H9 (cell line): ENCODE measurements around the gene FAAP100. TPM values are rescaled to one million over a fixed set of nuclear protein-coding genes. Genes with fewer than 3 reads are reported as not detected.

Experiments used
- DNase-seq: peaks from one replicate; pipeline ENCODE4 v3.0.0-alpha.2; 2017
- H2AFZ ChIP-seq: one replicate; pipeline ENCODE4 v1.6.1; 2013; ENCODE audit warnings: mild to moderate bottlenecking, low read length, control low read depth, moderate library complexity
- H2AK5ac ChIP-seq: 2 replicates; pipeline ENCODE4 v1.6.1; 2013; ENCODE audit warnings: low read length, control low read depth, mixed read lengths; ENCODE audit not compliant: insufficient read length
- H2BK120ac ChIP-seq: one replicate; pipeline ENCODE4 v1.6.1; 2013; ENCODE audit warnings: low read depth, mild to moderate bottlenecking, low read length, control low read depth, inconsistent platforms; ENCODE audit not compliant: poor library complexity, severe bottlenecking
- H2BK12ac ChIP-seq: 2 replicates; pipeline ENCODE4 v1.6.1; 2013; ENCODE audit warnings: low read length, control low read depth, mixed read lengths, low read depth; ENCODE audit not compliant: insufficient read length
- H2BK15ac ChIP-seq: 2 replicates; pipeline ENCODE4 v1.6.1; 2013; ENCODE audit warnings: low read depth, low read length, control low read depth
- H2BK20ac ChIP-seq: one replicate; pipeline ENCODE4 v1.6.1; 2013; ENCODE audit warnings: low read depth, mild to moderate bottlenecking, low read length, control low read depth, inconsistent platforms; ENCODE audit not compliant: poor library complexity, severe bottlenecking
- H2BK5ac ChIP-seq: 2 replicates; pipeline ENCODE4 v1.6.1; 2013; ENCODE audit warnings: low read length, control low read depth, mixed read lengths; ENCODE audit not compliant: insufficient read length
- H3K14ac ChIP-seq: 2 replicates; pipeline ENCODE4 v1.6.1; 2013; ENCODE audit warnings: low read length, control low read depth; ENCODE audit not compliant: insufficient read depth
- H3K18ac ChIP-seq: 2 replicates; pipeline ENCODE4 v1.6.1; 2013; ENCODE audit warnings: low read depth, mild to moderate bottlenecking, mixed read lengths, low read length, control low read depth; ENCODE audit not compliant: insufficient read length
- H3K23ac ChIP-seq: 2 replicates; pipeline ENCODE4 v1.6.1; 2013; ENCODE audit warnings: low read length, control low read depth, mixed read lengths, low read depth; ENCODE audit not compliant: insufficient read length
- H3K23me2 ChIP-seq: 2 replicates; pipeline ENCODE4 v1.6.1; 2013; ENCODE audit warnings: low read depth, mild to moderate bottlenecking, mixed read lengths, low read length, control low read depth; ENCODE audit not compliant: insufficient read length, poor library complexity, severe bottlenecking
- H3K27ac ChIP-seq: 2 replicates; pipeline ENCODE4 v1.5.1; 2013; ENCODE audit warnings: low read length, control low read depth, mixed read lengths, low read depth; ENCODE audit not compliant: insufficient read length
- H3K27me3 ChIP-seq: 2 replicates; pipeline ENCODE4 v1.6.1; 2013; ENCODE audit warnings: low read length, control low read depth, inconsistent platforms; ENCODE audit not compliant: insufficient read depth
- H3K4ac ChIP-seq: 2 replicates; pipeline ENCODE4 v1.6.1; 2013; ENCODE audit warnings: low read depth, mild to moderate bottlenecking, control low read depth, inconsistent platforms, low read length, moderate library complexity
- H3K4me1 ChIP-seq: 2 replicates; pipeline ENCODE4 v1.6.1; 2013; ENCODE audit warnings: low read length, control low read depth, inconsistent platforms; ENCODE audit not compliant: insufficient read depth
- H3K4me2 ChIP-seq: 2 replicates; pipeline ENCODE4 v1.6.1; 2013; ENCODE audit warnings: low read length, control low read depth, mixed read lengths; ENCODE audit not compliant: insufficient read length, insufficient read depth
- H3K56ac ChIP-seq: 2 replicates; pipeline ENCODE4 v1.6.1; 2013; ENCODE audit warnings: low read depth, mild to moderate bottlenecking, mixed read lengths, low read length, control low read depth; ENCODE audit not compliant: insufficient read length
- H3K79me1 ChIP-seq: 2 replicates; pipeline ENCODE4 v1.6.1; 2013; ENCODE audit warnings: low read depth, mild to moderate bottlenecking, moderate library complexity, low read length, control low read depth, inconsistent platforms; ENCODE audit not compliant: insufficient read depth, poor library complexity, severe bottlenecking
- H3K79me2 ChIP-seq: 2 replicates; pipeline ENCODE4 v1.6.1; 2013; ENCODE audit warnings: low read length, control low read depth, inconsistent platforms; ENCODE audit not compliant: insufficient read depth
- H3K9ac ChIP-seq: 2 replicates; pipeline ENCODE4 v1.6.1; 2013; ENCODE audit warnings: low read length, control low read depth, mixed read lengths; ENCODE audit not compliant: insufficient read length; ENCODE audit errors: extremely low read depth
- H3K9me3 ChIP-seq: one replicate; pipeline ENCODE4 v1.6.1; 2013; ENCODE audit warnings: low read depth, low read length, inconsistent platforms; ENCODE audit not compliant: control insufficient read depth
- H3T11ph ChIP-seq: one replicate; pipeline ENCODE4 v1.6.1; 2013; ENCODE audit warnings: mild to moderate bottlenecking, low read length, control low read depth, inconsistent platforms
- H4K20me1 ChIP-seq: one replicate; pipeline ENCODE4 v1.6.1; 2013; ENCODE audit not compliant: control insufficient read depth, insufficient read length, insufficient read depth
- H4K5ac ChIP-seq: 2 replicates; pipeline ENCODE4 v1.6.1; 2013; ENCODE audit warnings: low read depth, mild to moderate bottlenecking, mixed read lengths, low read length, control low read depth; ENCODE audit not compliant: insufficient read length
- H4K8ac ChIP-seq: replicated peaks from 2 replicates; pipeline ENCODE4 v1.6.1; 2013; ENCODE audit warnings: low read length, control low read depth, mixed read lengths, low read depth; ENCODE audit not compliant: insufficient read length
- H4K91ac ChIP-seq: 2 replicates; pipeline ENCODE4 v1.6.1; 2013; ENCODE audit warnings: low read depth, mild to moderate bottlenecking, moderate library complexity, mixed read lengths, low read length, control low read depth; ENCODE audit not compliant: insufficient read length
- H3K27ac Mint-ChIP-seq, 3 experiments: 2 replicates in 2 of 3; 3 replicates in 1 of 3; pipeline ENCODE4 v1.8.0; 2020 to 2021; ENCODE audit warnings: mixed read lengths in 3 of 3, mild to moderate bottlenecking in 1 of 3, moderate library complexity in 1 of 3
- H3K27me3 Mint-ChIP-seq: 2 replicates; pipeline ENCODE4 v1.8.0; 2021; ENCODE audit warnings: low read depth, mild to moderate bottlenecking, moderate library complexity, mixed read lengths
- H3K36me3 Mint-ChIP-seq, 3 experiments: 2 replicates in 2 of 3; 3 replicates in 1 of 3; pipeline ENCODE4 v1.8.0; 2020 to 2021; ENCODE audit warnings: low read depth in 3 of 3, mixed read lengths in 3 of 3; ENCODE audit not compliant: insufficient read depth in 1 of 3
- H3K4me1 Mint-ChIP-seq, 2 experiments: 2 replicates each; pipeline ENCODE4 v1.8.0; 2020; ENCODE audit warnings: mixed read lengths in 2 of 2
- H3K4me3 Mint-ChIP-seq, 2 experiments: 2 replicates in 1 of 2; 3 replicates in 1 of 2; pipeline ENCODE4 v1.8.0; 2020 to 2021; ENCODE audit warnings: mild to moderate bottlenecking in 2 of 2, mixed read lengths in 2 of 2, moderate library complexity in 1 of 2
- H3K9me3 Mint-ChIP-seq, 2 experiments: 2 replicates in 1 of 2; 3 replicates in 1 of 2; pipeline ENCODE4 v1.8.0; 2020; ENCODE audit warnings: mild to moderate bottlenecking in 2 of 2, mixed read lengths in 2 of 2, moderate library complexity in 1 of 2
- CTCF ChIP-seq: fragments of 200-600 bp; sonication (generic); conservative IDR thresholded peaks from 3 replicates; pipeline ENCODE4 v1.8.0; 2021; ENCODE audit warnings: antibody characterized with exemption, mild to moderate bottlenecking
- WGBS: extraction: QIAGEN DNeasy Blood & Tissue Kit; methylation state at CpG from one replicate; pipeline ENCODE4 v1.1.7; 2013; ENCODE audit warnings: missing lambda C conversion rate, low lambda C conversion rate, mixed read lengths; ENCODE audit not compliant: insufficient read length; ENCODE audit errors: extremely low coverage; 5-methylcytosine and 5-hydroxymethylcytosine counted together
- total RNA-seq: library from RNA; stranded (reverse); gene quantifications from 2 replicates; pipeline ENCODE4 v1.2.1, GENCODE V29; 2021

The FAAP100 gene
- total RNA-seq, 1 experiment from 2014 or later, result 54.0 TPM

- no peak overlapping the region for H3K56ac ChIP-seq
- H3K36me3 Mint-ChIP-seq, result peaks cover 47 to 82% (median 80%) of the 10 kb centered on the region in 3 experiments
- TF ChIP-seq CTCF, result no peak
- no peaks in the 10 kb centered on the region for H3K9me3 Mint-ChIP-seq
- H3K27me3 Mint-ChIP-seq, result no peaks in the 10 kb centered on the region
- WGBS, result no CpG with 5 or more reads among the region's 5 CpGs
- H4K20me1 ChIP-seq, result no peaks in the 10 kb centered on the region
- no peak overlapping the region for H2BK20ac ChIP-seq
- H3K4me1 Mint-ChIP-seq, result no peaks in the 10 kb centered on the region
- no peak overlapping the region for H4K8ac ChIP-seq
- H2AFZ ChIP-seq, result no peak overlapping the region
- H2BK120ac ChIP-seq, result no peak overlapping the region
- H3K4me1 ChIP-seq, result no peaks in the 10 kb centered on the region
- no peak overlapping the region for H2BK15ac ChIP-seq
- no peak overlapping the region for H2AK5ac ChIP-seq
- no peak overlapping the region for H3T11ph ChIP-seq
- H3K23ac ChIP-seq, result no peak overlapping the region
- no peak overlapping the region for H3K4ac ChIP-seq
- H3K18ac ChIP-seq, result no peak overlapping the region
- H3K4me3 Mint-ChIP-seq, result no peak overlapping the region
- H3K9me3 ChIP-seq, result no peaks in the 10 kb centered on the region
- H3K79me2 ChIP-seq, result no peaks in the 10 kb centered on the region
- H3K27ac Mint-ChIP-seq, result no peak overlapping the region
- no peak overlapping the region for H3K14ac ChIP-seq
- no peak overlapping the region for H2BK12ac ChIP-seq
- H3K27ac ChIP-seq, result no peak overlapping the region
- no peak overlapping the region for H3K4me2 ChIP-seq
- no peak for DNase-seq
- H4K91ac ChIP-seq, result no peak overlapping the region
- no peak overlapping the region for H4K5ac ChIP-seq
- no peak overlapping the region for H2BK5ac ChIP-seq
- no peaks in the 10 kb centered on the region for H3K27me3 ChIP-seq
- H3K9ac ChIP-seq, result no peak overlapping the region
- H3K23me2 ChIP-seq, result no peaks in the 10 kb centered on the region
- H3K79me1 ChIP-seq, result no peaks in the 10 kb centered on the region
Observed at GRCh38 chr17:81589612-81590011, 37.5 kb upstream of the FAAP100 start.
